ENCODE measurements around the gene MMADHC. TPM values are rescaled to one million over a fixed set of nuclear protein-coding genes. Genes with fewer than 3 reads are reported as not detected.
A peak's percentile ranks its signal among the peaks of the same experiment; 100 is the strongest.

MMADHC gene
- total RNA-seq, 1 donor from 2014 or later: 122 TPM

GRCh38 chr2:149612122-149612521 is 24.5 kb upstream of the MMADHC start:
- H3K9me3 ChIP-seq (ENCODE audit: insufficient read depth, low read depth, low read length): no peaks in the 10 kb centered on the region
- peaks cover 13% of the 10 kb centered on the region for H3K4me1 ChIP-seq (ENCODE audit: insufficient read depth, low read length)
- H3K4me3 ChIP-seq (ENCODE audit: insufficient read depth, low read depth, low read length): no peak overlapping the region
- no peak overlapping the region for H3K9ac ChIP-seq (ENCODE audit: low read length)
- H3K4me2 ChIP-seq (ENCODE audit: low read length): peak overlapping the region; percentile 17
- H3K36me3 Mint-ChIP-seq (ENCODE audit: low read depth, unreplicated experiment): no peaks in the 10 kb centered on the region
- H3K36me3 ChIP-seq (ENCODE audit: insufficient read depth, low read length): no peaks in the 10 kb centered on the region
- no peak overlapping the region for H3K27ac Mint-ChIP-seq (ENCODE audit: unreplicated experiment)
- DNase-seq (ENCODE audit: low read depth) (peak; percentile 62), FAIRE-seq (no peak)
- peaks cover 18% of the 10 kb centered on the region for H3K4me1 Mint-ChIP-seq (ENCODE audit: low read depth, unreplicated experiment)
- H3K79me2 ChIP-seq (ENCODE audit: insufficient read depth, low read length): no peaks in the 10 kb centered on the region
- no peak for TF ChIP-seq EZH2 (IDR thresholded peaks at IDR 0.05; ENCODE audit: insufficient read depth, low read length)
- TF ChIP-seq CTCF (IDR thresholded peaks at IDR 0.05; ENCODE audit: insufficient read depth, low read depth, low read length): no peak
- H3K27ac ChIP-seq (ENCODE audit: low read depth, low read length): no peak overlapping the region
- no peak overlapping the region for H2AFZ ChIP-seq (ENCODE audit: low read depth, low read length)
- peaks cover 3% of the 10 kb centered on the region for H3K9me3 Mint-ChIP-seq (ENCODE audit: unreplicated experiment)
- H4K20me1 ChIP-seq (ENCODE audit: insufficient read depth, low read length): no peaks in the 10 kb centered on the region
- no peaks in the 10 kb centered on the region for H3K27me3 ChIP-seq (ENCODE audit: insufficient read depth, low read length)
- H3K4me3 Mint-ChIP-seq (ENCODE audit: unreplicated experiment): no peak overlapping the region
- H3K27me3 Mint-ChIP-seq (ENCODE audit: low read depth, unreplicated experiment): no peaks in the 10 kb centered on the region

DNA sequence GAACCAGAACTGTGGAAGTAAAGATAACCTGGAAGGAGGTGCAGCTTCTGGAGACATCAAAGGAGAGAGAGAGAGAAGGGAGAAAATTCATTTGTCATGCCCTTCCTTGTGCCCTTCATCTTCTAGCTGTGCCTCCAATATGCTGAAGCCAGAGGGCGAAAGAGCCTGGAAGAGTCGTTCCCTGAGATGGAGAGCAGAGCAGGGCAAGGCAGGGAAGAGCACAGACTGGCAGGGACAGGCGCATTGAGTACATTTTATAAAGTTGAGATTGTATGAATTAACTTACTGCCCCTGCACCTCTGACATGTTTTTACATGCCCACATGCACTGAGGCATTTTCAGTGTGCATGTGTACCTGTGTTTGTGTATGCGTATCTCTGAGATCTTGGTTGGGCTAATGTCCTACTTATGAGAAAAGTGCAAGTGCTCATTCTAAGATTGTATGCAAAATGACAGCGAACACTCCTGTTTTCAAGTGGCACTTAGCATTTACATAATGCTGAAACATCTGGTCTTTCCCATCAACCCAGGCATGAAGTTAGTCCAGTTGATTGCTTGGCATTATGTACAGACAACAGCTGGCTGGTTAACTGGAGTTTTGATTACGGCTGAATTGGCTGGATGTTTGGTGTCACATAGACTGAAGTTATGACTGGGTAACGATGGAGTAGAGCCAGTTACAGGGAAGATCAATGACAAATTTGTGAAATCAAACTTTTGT is 23.7 kb upstream of the MMADHC start:
- H3K9me3 Mint-ChIP-seq (ENCODE audit: unreplicated experiment): peaks cover 4% of the 10 kb centered on the region
- H3K4me3 Mint-ChIP-seq (ENCODE audit: unreplicated experiment): no peak overlapping the region
- FAIRE-seq (no peak), DNase-seq (ENCODE audit: low read depth) (no peak)
- H3K4me1 Mint-ChIP-seq (ENCODE audit: low read depth, unreplicated experiment): peaks cover 16% of the 10 kb centered on the region
- no peaks in the 10 kb centered on the region for H3K27me3 Mint-ChIP-seq (ENCODE audit: low read depth, unreplicated experiment)
- Histone ChIP-seq H3K36me3 (ENCODE audit: insufficient read depth, low read length) (no peaks in the 10 kb centered on the region), H3K9me3 (ENCODE audit: insufficient read depth, low read depth, low read length) (no peaks in the 10 kb centered on the region), H3K4me2 (ENCODE audit: low read length) (no peak overlapping the region), H3K9ac (ENCODE audit: low read length) (no peak overlapping the region), H3K27ac (ENCODE audit: low read depth, low read length) (no peak overlapping the region), H3K79me2 (ENCODE audit: insufficient read depth, low read length) (no peaks in the 10 kb centered on the region), H2AFZ (ENCODE audit: low read depth, low read length) (no peak overlapping the region), H3K27me3 (ENCODE audit: insufficient read depth, low read length) (no peaks in the 10 kb centered on the region), H3K4me3 (ENCODE audit: insufficient read depth, low read depth, low read length) (no peak overlapping the region), H4K20me1 (ENCODE audit: insufficient read depth, low read length) (no peaks in the 10 kb centered on the region), H3K4me1 (ENCODE audit: insufficient read depth, low read length) (peaks cover 7% of the 10 kb centered on the region)
- H3K27ac Mint-ChIP-seq (ENCODE audit: unreplicated experiment): no peak overlapping the region
- H3K36me3 Mint-ChIP-seq (ENCODE audit: low read depth, unreplicated experiment): no peaks in the 10 kb centered on the region
- TF ChIP-seq EZH2 (IDR thresholded peaks at IDR 0.05; ENCODE audit: insufficient read depth, low read length): no peak
- TF ChIP-seq CTCF (IDR thresholded peaks at IDR 0.05; ENCODE audit: insufficient read depth, low read depth, low read length): no peak

DNA sequence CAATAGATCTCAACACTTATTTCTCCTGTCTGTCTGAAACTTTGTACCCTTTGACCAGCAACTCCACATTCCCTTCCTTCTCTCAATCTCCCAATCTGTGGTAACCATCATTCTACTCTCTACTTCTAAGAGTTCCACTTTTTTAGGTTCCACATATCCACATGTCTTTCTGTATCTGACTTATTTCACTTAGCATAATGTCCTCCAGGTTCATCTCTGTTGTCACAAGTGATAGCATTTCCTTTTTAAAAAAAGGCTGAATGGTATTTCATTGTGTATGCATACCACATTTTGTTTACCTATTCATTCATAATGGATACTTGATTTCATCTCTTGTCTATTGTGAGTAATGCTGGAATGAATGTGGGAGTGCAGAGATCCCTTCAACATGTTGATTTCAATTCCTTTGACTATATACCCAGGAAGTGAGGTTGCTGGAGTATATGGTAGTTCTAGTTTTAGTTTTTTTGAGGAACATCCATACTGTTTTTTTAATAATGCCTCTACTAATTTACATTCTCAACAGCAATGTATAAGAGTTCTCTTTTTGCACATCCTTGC is 18.8 kb upstream of the MMADHC start:
- Histone ChIP-seq H3K4me3 (ENCODE audit: insufficient read depth, low read depth, low read length) (no peak overlapping the region), H3K27me3 (ENCODE audit: insufficient read depth, low read length) (no peaks in the 10 kb centered on the region), H4K20me1 (ENCODE audit: insufficient read depth, low read length) (no peaks in the 10 kb centered on the region), H3K36me3 (ENCODE audit: insufficient read depth, low read length) (no peaks in the 10 kb centered on the region), H2AFZ (ENCODE audit: low read depth, low read length) (no peak overlapping the region), H3K27ac (ENCODE audit: low read depth, low read length) (no peak overlapping the region), H3K4me1 (ENCODE audit: insufficient read depth, low read length) (no peaks in the 10 kb centered on the region), H3K9me3 (ENCODE audit: insufficient read depth, low read depth, low read length) (no peaks in the 10 kb centered on the region), H3K9ac (ENCODE audit: low read length) (no peak overlapping the region), H3K79me2 (ENCODE audit: insufficient read depth, low read length) (no peaks in the 10 kb centered on the region), H3K4me2 (ENCODE audit: low read length) (no peak overlapping the region)
- H3K4me3 Mint-ChIP-seq (ENCODE audit: unreplicated experiment): no peak overlapping the region
- H3K27ac Mint-ChIP-seq (ENCODE audit: unreplicated experiment): no peak overlapping the region
- FAIRE-seq: peak; percentile 23
- H3K36me3 Mint-ChIP-seq (ENCODE audit: low read depth, unreplicated experiment): peaks cover 3% of the 10 kb centered on the region
- no peaks in the 10 kb centered on the region for H3K27me3 Mint-ChIP-seq (ENCODE audit: low read depth, unreplicated experiment)
- no peak for TF ChIP-seq CTCF (IDR thresholded peaks at IDR 0.05; ENCODE audit: insufficient read depth, low read depth, low read length)
- no peak for TF ChIP-seq EZH2 (IDR thresholded peaks at IDR 0.05; ENCODE audit: insufficient read depth, low read length)
- H3K4me1 Mint-ChIP-seq (ENCODE audit: low read depth, unreplicated experiment): peaks cover 11% of the 10 kb centered on the region
- DNase-seq (ENCODE audit: low read depth): peak; percentile 55
- peaks cover 10% of the 10 kb centered on the region for H3K9me3 Mint-ChIP-seq (ENCODE audit: unreplicated experiment)

All from astrocyte (in vitro differentiated cells and primary cell).